Mucosa of descending colon (tissue), 3 donors: ENCODE data around the gene CTBP2. TPM values are rescaled to one million over a fixed set of nuclear protein-coding genes. Genes with fewer than 3 reads are reported as not detected.

ENCODE experiments used
- ATAC-seq: fragments of 200-7000 bp; cut with Tn5 transposase; one replicate; pipeline ENCODE4 v1.9.1; 2020; ENCODE audit warnings: mild to moderate bottlenecking, moderate library complexity
- DNase-seq, 3 donors: peaks; one replicate each; pipeline ENCODE4 v3.0.0-alpha.2; 2020
- H3K36me3 ChIP-seq: fragments of 200-600 bp; one replicate; pipeline ENCODE4 v1.8.0; 2021; ENCODE audit warnings: low read depth, mild to moderate bottlenecking
- H3K4me1 ChIP-seq: fragments of 200-600 bp; one replicate; pipeline ENCODE4 v1.8.0; 2021; ENCODE audit warnings: low read depth, mild to moderate bottlenecking
- H3K4me3 ChIP-seq: fragments of 200-600 bp; one replicate; pipeline ENCODE4 v1.8.0; 2021; ENCODE audit warnings: mild to moderate bottlenecking
- H3K9me3 ChIP-seq: fragments of 200-600 bp; one replicate; pipeline ENCODE4 v1.8.0; 2021; ENCODE audit warnings: mild to moderate bottlenecking
- intact Hi-C, 2 donors: fragments of 100-400 bp; cut with DNase I in 1 of 2; cut with micrococcal nuclease in 1 of 2; formaldehyde crosslinking; loops; one replicate each; pipeline versions ENCODE4 v1.11.0 to v1.11.1; 2022; cut with DNase I, micrococcal nuclease
- microRNA-seq: library from miRNA; unstranded; fragments of <30 nt; microRNA quantifications from one replicate; pipeline ENCODE4, GENCODE V29; 2019
- total RNA-seq, 3 donors: library from RNA; stranded (reverse); fragmentation: NEBNext Ultra II Directional in 2 of 3; extraction: Animal tissue kit (Norgen Biotek cat#: 25700) in 2 of 3; gene quantifications; one replicate each; pipeline versions ENCODE4 v1.2.1 to v1.2.4, GENCODE V29; 2021 to 2023
- TF ChIP-seq, protein P1 (sequence below): fragments of 200-600 bp; IDR thresholded peaks from one replicate; pipeline ENCODE4 v1.8.0; 2022; ENCODE audit warnings: antibody characterized with exemption, mild to moderate bottlenecking
- donor health status: DM: no; HTN: no; CAD: no; lungs with moderate emphysema.
- donor health status: DM: no; HTN: no; CAD: no.
- donor health status: DM: no; HTN: yes; CAD: no.

Gene CTBP2
- total RNA-seq, 3 donors from 2014 or later = 109 to 137 (median 121) TPM

DNA sequence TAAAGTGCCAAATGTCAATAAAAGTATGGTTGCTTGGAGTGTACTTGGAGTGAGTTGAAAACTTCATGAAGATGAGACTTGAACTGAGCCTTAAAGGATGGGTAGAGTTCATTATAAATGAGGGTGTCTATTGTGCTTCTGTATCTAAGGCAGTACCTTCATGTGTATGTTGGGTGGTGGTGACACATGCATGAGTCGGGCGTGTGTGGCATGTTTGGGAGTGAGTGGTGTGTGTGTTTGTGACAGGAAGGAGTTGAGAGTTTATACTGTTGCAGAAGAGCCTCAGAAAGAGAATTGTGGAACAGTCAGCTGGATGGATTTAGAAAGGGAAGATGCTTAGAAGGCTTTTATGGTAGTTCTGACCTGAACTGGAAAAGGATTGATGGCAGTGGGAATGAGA, 224.4 kb downstream of the CTBP2 start:
- TF ChIP-seq, protein P1, sequence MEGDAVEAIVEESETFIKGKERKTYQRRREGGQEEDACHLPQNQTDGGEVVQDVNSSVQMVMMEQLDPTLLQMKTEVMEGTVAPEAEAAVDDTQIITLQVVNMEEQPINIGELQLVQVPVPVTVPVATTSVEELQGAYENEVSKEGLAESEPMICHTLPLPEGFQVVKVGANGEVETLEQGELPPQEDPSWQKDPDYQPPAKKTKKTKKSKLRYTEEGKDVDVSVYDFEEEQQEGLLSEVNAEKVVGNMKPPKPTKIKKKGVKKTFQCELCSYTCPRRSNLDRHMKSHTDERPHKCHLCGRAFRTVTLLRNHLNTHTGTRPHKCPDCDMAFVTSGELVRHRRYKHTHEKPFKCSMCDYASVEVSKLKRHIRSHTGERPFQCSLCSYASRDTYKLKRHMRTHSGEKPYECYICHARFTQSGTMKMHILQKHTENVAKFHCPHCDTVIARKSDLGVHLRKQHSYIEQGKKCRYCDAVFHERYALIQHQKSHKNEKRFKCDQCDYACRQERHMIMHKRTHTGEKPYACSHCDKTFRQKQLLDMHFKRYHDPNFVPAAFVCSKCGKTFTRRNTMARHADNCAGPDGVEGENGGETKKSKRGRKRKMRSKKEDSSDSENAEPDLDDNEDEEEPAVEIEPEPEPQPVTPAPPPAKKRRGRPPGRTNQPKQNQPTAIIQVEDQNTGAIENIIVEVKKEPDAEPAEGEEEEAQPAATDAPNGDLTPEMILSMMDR = no peak
- no peaks in the 10 kb centered on the region for H3K36me3 ChIP-seq
- no peaks in the 10 kb centered on the region for H3K9me3 ChIP-seq
- DNase-seq = no peak
- no peak overlapping the region for H3K4me3 ChIP-seq
- no peak for ATAC-seq
- intact Hi-C loops = no loop called here
- H3K4me1 ChIP-seq = no peaks in the 10 kb centered on the region

Small RNA genes within 50 kb of the gene (microRNA-seq; reads per million reads assigned to microRNA genes)
- not detected for gene MIR4296

Other genes starting within 250 kb of the CTBP2 start
- gene ZRANB1, start 218.4 kb downstream of the CTBP2 start, total RNA-seq = 10 to 100 TPM in 2 of 3 donors, 1 to 10 TPM in 1; 9.9 to 31.4 (median 13.5) TPM